PC-3 (cell line): ENCODE measurements around the gene CACNA1C.

Source experiments
- CTCF ChIP-seq: fragments of 300-600 bp; sonication (generic); conservative IDR thresholded peaks from 2 replicates; pipeline ENCODE4 v1.5.1; 2017; ENCODE audit warnings: antibody characterized with exemption, low read depth, mild to moderate bottlenecking, low read length
- EZH2 ChIP-seq: fragments of 300-600 bp; sonication (generic); IDR thresholded peaks from one replicate; pipeline ENCODE4 v1.6.1; 2017; ENCODE audit warnings: antibody characterized with exemption, mild to moderate bottlenecking, low read length; ENCODE audit not compliant: unreplicated experiment
- EZH2phosphoT487 ChIP-seq: fragments of 300-600 bp; sonication (generic); IDR thresholded peaks from 2 replicates; pipeline ENCODE4 v1.6.1; 2018; ENCODE audit warnings: mild to moderate bottlenecking, antibody characterized with exemption, low read length, borderline replicate concordance

- TF ChIP-seq CTCF (no peak), EZH2 (no peak), EZH2phosphoT487 (no peak)
Measured at GRCh38 chr12:2541631-2542204, 488.9 kb downstream of the CACNA1C start.
